ENCODE data around the gene RINT1. TPM values are rescaled to one million over a fixed set of nuclear protein-coding genes. Genes with fewer than 3 reads are reported as not detected.

The RINT1 gene
- total and polyA plus RNA-seq, 2 of the 13 experiments (the other 11 are each of a cell fraction or from before 2014, with no cell fraction given), result 14.7 to 19.3 TPM

GRCh38 chr7:105531792-105532671 is at the start of gene RINT1 (continued):
- TF ChIP-seq, protein P1, sequence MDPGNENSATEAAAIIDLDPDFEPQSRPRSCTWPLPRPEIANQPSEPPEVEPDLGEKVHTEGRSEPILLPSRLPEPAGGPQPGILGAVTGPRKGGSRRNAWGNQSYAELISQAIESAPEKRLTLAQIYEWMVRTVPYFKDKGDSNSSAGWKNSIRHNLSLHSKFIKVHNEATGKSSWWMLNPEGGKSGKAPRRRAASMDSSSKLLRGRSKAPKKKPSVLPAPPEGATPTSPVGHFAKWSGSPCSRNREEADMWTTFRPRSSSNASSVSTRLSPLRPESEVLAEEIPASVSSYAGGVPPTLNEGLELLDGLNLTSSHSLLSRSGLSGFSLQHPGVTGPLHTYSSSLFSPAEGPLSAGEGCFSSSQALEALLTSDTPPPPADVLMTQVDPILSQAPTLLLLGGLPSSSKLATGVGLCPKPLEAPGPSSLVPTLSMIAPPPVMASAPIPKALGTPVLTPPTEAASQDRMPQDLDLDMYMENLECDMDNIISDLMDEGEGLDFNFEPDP (CRISPR knock-in tag; conservative IDR thresholded peaks at IDR 0.05), result 0 out of 2 replicates have a peak, but pooled peaks have one; percentile 61
- TF ChIP-seq GTF3A (CRISPR knock-in tag; conservative IDR thresholded peaks at IDR 0.05) (no peak), PPARG (CRISPR knock-in tag; conservative IDR thresholded peaks at IDR 0.05) (peak; percentile 75), GLI4 (CRISPR knock-in tag; IDR thresholded peaks at IDR 0.05; ENCODE audit: borderline replicate concordance) (peak; percentile 72), NR2F6 (IDR thresholded peaks at IDR 0.05) (no peak), NR2F6 (CRISPR knock-in tag; IDR thresholded peaks at IDR 0.05) (peak; percentile 38; the same call in 1 of the 2 replicates), TAF1 (CRISPR knock-in tag; IDR thresholded peaks at IDR 0.05) (peak; percentile 99), THAP11 (CRISPR knock-in tag; IDR thresholded peaks at IDR 0.05) (peak; percentile 93), GZF1 (CRISPR knock-in tag; IDR thresholded peaks at IDR 0.05) (peak; percentile 39; the same call in 1 of the 2 replicates), IRF2 (CRISPR knock-in tag; IDR thresholded peaks at IDR 0.05) (peak; percentile 93), SRSF1 (optimal IDR thresholded peaks at IDR 0.05; ENCODE audit: low read depth, low read length) (peak; percentile 33), ZBTB25 (CRISPR knock-in tag; IDR thresholded peaks at IDR 0.05) (peak; percentile 83), ZNF607 (CRISPR knock-in tag; IDR thresholded peaks at IDR 0.05; ENCODE audit: borderline replicate concordance) (0 out of 2 replicates have a peak, but pooled peaks have one; percentile 57), ATF7 (IDR thresholded peaks at IDR 0.05) (no peak), ATF7 (CRISPR knock-in tag; IDR thresholded peaks at IDR 0.05) (peak; percentile 42; the same call in 1 of the 2 replicates), ZBTB3 (CRISPR knock-in tag; IDR thresholded peaks at IDR 0.05; ENCODE audit: borderline replicate concordance, low read depth) (peak; percentile 70; the same call in 1 of the 2 replicates), BHLHE40 (IDR thresholded peaks at IDR 0.05; ENCODE audit: low read length) (peak; percentile 72), SCMH1 (CRISPR knock-in tag; IDR thresholded peaks at IDR 0.05; ENCODE audit: borderline replicate concordance) (no peak), STAG1 (CRISPR knock-in tag; IDR thresholded peaks at IDR 0.05) (0 out of 2 replicates have a peak, but pooled peaks have one; percentile 6), ZNF10 (CRISPR knock-in tag; IDR thresholded peaks at IDR 0.05; ENCODE audit: borderline replicate concordance, low read depth) (no peak), ZIK1 (CRISPR knock-in tag; IDR thresholded peaks at IDR 0.05; ENCODE audit: borderline replicate concordance, low read depth) (no peak), SP140L (CRISPR knock-in tag; IDR thresholded peaks at IDR 0.05; ENCODE audit: borderline replicate concordance) (0 out of 2 replicates have a peak, but pooled peaks have one; percentile 17)
- TF ChIP-seq, protein P2, sequence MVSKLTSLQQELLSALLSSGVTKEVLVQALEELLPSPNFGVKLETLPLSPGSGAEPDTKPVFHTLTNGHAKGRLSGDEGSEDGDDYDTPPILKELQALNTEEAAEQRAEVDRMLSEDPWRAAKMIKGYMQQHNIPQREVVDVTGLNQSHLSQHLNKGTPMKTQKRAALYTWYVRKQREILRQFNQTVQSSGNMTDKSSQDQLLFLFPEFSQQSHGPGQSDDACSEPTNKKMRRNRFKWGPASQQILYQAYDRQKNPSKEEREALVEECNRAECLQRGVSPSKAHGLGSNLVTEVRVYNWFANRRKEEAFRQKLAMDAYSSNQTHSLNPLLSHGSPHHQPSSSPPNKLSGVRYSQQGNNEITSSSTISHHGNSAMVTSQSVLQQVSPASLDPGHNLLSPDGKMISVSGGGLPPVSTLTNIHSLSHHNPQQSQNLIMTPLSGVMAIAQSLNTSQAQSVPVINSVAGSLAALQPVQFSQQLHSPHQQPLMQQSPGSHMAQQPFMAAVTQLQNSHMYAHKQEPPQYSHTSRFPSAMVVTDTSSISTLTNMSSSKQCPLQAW (CRISPR knock-in tag; IDR thresholded peaks at IDR 0.05), result peak; percentile 68
- TF ChIP-seq, protein P3, sequence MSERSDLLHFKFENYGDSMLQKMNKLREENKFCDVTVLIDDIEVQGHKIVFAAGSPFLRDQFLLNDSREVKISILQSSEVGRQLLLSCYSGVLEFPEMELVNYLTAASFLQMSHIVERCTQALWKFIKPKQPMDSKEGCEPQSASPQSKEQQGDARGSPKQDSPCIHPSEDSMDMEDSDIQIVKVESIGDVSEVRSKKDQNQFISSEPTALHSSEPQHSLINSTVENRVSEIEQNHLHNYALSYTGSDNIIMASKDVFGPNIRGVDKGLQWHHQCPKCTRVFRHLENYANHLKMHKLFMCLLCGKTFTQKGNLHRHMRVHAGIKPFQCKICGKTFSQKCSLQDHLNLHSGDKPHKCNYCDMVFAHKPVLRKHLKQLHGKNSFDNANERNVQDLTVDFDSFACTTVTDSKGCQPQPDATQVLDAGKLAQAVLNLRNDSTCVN (CRISPR knock-in tag; IDR thresholded peaks at IDR 0.05; ENCODE audit: borderline replicate concordance), result peak; percentile 43; the same call in 1 of the 2 replicates
